ENCODE data around the gene GLDN.
A peak's percentile ranks its signal among the peaks of the same experiment; 100 is the strongest.

The GLDN gene

DNA sequence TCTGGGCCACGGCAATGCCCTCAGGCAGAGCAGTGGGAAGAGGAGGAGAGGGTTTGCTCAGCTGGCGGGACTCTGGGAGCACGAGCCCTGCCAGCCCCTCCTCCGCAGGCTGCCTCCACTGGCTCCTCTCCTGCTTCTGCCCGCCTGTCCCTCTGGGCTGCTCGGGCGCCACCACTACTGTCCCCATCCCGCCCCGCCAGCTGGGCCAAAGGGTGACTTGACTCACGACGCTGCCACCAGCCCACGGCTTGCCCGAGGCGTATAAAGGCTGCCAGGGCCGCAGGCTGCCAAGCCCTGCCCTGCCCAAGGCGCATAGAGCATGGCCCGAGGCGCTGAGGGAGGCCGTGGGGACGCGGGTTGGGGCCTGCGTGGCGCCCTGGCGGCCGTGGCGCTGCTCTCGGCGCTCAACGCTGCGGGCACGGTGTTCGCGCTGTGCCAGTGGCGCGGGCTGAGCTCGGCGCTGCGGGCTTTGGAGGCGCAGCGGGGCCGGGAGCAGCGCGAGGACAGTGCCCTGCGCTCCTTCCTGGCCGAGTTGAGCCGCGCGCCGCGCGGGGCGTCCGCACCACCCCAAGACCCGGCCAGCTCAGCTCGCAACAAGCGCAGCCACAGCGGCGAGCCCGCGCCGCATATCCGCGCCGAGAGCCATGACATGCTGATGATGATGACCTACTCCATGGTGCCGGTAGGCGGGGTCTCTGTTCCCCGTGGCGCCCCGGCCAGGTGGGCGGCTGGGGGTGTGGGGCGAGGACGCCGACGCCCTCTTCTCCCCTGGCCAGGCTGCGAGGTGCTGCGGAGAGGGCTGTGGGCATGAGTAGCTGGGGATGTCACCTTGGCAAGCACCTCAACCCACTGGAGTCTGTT, at the start of gene GLDN:
Gene GLDN (plus strand): TSS at position 290 of the 861 bp plus-strand sequence. CDS start 30 bp downstream, at position 320.
- no peak for DNase-seq (ENCODE audit: extremely low spot score)
- CTCF ChIA-PET: interaction anchor here (0.8 to 0.9 kb wide), 2 partner anchors 39 to 60 kb away, joined by 3 to 4 read pairs; no protein-coding TSS in a partner anchor
- POLR2A ChIA-PET: no interaction called here

GRCh38 chr15:51298620-51299019, 42.8 kb upstream of the GLDN start:
- TF ChIP-seq CTCF (IDR thresholded peaks at IDR 0.05; ENCODE audit: control extremely low read depth, extremely low read depth, low read depth, missing control alignments): no peak
- ChIA-PET POLR2A (no interaction called here), CTCF (interaction anchor here (1.0 to 3.4 kb wide), 9 partner anchors 11 to 136 kb away, joined by 3 to 20 read pairs (median 8); no protein-coding TSS in a partner anchor)
- DNase-seq (ENCODE audit: extremely low spot score): no peak

More for the DNA sequence above, at the start of gene GLDN:
- no peak for TF ChIP-seq CTCF (IDR thresholded peaks at IDR 0.05; ENCODE audit: control extremely low read depth, extremely low read depth, low read depth, missing control alignments)

DNA sequence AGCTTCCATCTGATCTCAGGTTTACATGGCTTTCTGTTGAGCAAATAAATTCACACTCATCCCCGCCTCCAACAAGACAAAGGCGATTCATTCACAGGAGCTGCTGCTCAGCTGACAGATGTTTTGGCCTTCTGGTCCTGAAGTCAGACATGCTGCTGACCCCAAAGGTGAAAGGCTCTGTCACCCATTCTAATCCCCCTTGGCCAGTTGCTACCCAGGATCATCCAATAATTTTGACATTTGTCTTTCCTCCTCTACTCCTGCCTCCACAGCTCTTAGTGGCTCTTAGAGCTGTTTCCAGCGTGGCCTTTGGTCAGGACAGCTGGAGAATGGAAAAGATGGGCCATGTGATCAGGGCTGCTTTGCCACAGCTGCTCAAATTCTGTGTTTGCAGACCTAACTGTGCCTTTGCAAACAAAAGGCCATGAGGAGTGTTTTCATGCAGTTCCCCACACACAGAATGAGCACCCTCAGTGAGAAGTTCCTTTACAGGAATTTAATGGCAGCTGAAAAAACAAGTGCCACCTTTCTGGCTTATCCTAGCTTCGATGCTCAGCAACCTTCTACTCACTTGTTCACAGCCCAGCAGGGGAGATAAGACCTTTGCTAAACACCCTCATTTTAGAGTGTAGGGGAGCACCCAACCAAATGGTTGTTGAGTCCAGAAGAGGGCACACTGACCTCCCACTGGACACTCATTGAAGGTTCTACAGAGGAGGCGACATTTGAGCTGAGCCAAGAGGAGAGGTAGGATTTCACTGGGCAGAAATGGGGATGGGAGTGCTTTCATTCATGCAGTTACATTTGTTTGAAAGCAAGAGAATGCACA, 42.1 kb upstream of the GLDN start:
- POLR2A ChIA-PET: no interaction called here
- no peak for TF ChIP-seq CTCF (IDR thresholded peaks at IDR 0.05; ENCODE audit: control extremely low read depth, extremely low read depth, low read depth, missing control alignments)
- CTCF ChIA-PET: interaction anchor here (1.0 to 3.4 kb wide), 9 partner anchors 10 to 137 kb away, joined by 3 to 20 read pairs (median 8); no protein-coding TSS in a partner anchor
- DNase-seq (ENCODE audit: extremely low spot score): no peak

GRCh38 chr15:51302480-51302879, 39.0 kb upstream of the GLDN start:
- peak; percentile 12 for TF ChIP-seq CTCF (IDR thresholded peaks at IDR 0.05; ENCODE audit: control extremely low read depth, extremely low read depth, low read depth, missing control alignments)
- ChIA-PET POLR2A (no interaction called here), CTCF (interaction anchor here (0.7 to 4.0 kb wide), 12 partner anchors 10 to 140 kb away, joined by 3 to 14 read pairs (median 4); no protein-coding TSS in a partner anchor)
- peak; percentile 33 for DNase-seq (ENCODE audit: extremely low spot score)

DNA sequence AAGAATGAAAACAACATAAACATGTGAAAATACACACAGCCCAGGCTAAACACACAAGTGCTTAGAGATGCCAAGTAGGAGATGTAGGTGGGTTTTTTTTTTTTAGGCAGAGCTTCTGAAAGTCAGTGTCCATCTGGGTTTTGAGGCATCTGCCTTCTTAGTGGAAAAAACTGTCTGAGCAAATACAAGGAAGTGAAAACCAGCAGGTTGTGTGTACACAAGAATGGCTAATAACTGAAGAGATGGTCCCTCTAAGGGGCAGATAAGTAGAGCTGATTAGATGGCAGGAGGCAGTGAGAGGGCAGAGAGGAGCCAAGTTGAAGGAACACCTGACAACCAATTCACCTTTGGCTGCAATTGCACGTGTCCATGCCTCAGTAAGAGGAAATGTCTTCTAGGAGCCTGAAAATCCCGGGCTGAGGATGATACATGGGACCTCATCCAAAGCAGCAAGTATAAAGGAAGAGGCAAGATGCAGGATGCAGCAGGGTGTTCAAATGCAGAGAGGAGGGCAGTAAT, 37.9 kb upstream of the GLDN start:
- CTCF ChIA-PET: interaction anchor here (1.1 to 4.0 kb wide), 9 partner anchors 14 to 141 kb away, joined by 3 to 14 read pairs (median 6); no protein-coding TSS in a partner anchor
- TF ChIP-seq CTCF (IDR thresholded peaks at IDR 0.05; ENCODE audit: control extremely low read depth, extremely low read depth, low read depth, missing control alignments): no peak
- peak; percentile 34 for DNase-seq (ENCODE audit: extremely low spot score)
- POLR2A ChIA-PET: no interaction called here

- POLR2A ChIA-PET: interaction anchor here (0.6 kb wide), 1 partner anchor 15 kb away, joined by 3 read pairs; no protein-coding TSS in a partner anchor
- CTCF ChIA-PET: interaction anchor here (1.1 to 3.9 kb wide), 3 partner anchors 21 to 69 kb away, joined by 3 to 12 read pairs (median 3); no protein-coding TSS in a partner anchor
- no peak for TF ChIP-seq CTCF (IDR thresholded peaks at IDR 0.05; ENCODE audit: control extremely low read depth, extremely low read depth, low read depth, missing control alignments)
- DNase-seq (ENCODE audit: extremely low spot score): no peak
Measured at GRCh38 chr15:51307325-51307724, 34.1 kb upstream of the GLDN start.
